ENCODE data around the gene MYO10.
"Not testable (repeated sequence)": the region's sequence is repeated elsewhere in the genome, so short reads cannot be mapped to it uniquely, and the experiment has no call there.

MYO10 gene

GRCh38 chr5:16656561-16657191 is 279.4 kb downstream of the MYO10 start:
- DNase-seq: no peak

- DNase-seq: no peak
Observed at GRCh38 chr5:16654647-16655334, 281.3 kb downstream of the MYO10 start.

- DNase-seq: not testable (repeated sequence)
Observed at GRCh38 chr5:16648739-16649138, 287.3 kb downstream of the MYO10 start.

DNA sequence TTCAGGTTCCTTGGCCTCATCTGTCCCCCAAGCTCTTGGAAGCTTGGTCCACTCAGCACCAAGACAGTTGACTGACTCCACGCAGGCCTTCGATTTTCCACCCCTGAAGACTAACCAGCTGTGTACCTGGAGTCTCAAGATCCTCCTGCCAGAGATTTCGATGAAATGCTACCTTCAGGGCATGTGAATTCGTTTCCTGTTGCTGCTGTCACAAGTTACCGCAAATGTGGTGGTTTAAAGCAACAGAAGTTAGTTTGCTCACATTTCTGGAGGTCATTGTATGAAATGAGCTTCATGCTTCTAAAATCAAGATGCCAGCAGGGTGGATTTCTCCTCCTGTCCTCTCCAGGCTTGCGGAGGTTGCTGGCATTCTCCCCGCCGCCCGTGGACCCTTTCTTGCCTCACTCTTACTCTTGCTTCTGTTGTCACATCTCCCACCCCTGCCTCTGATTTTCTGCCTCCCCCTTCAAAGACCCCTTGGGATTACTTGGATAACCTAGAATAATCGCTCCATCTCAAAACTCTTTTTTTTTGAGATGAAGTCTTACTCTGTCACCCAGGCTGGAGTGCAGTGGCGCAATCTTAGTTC is 291.7 kb downstream of the MYO10 start:
- DNase-seq: no peak

DNA sequence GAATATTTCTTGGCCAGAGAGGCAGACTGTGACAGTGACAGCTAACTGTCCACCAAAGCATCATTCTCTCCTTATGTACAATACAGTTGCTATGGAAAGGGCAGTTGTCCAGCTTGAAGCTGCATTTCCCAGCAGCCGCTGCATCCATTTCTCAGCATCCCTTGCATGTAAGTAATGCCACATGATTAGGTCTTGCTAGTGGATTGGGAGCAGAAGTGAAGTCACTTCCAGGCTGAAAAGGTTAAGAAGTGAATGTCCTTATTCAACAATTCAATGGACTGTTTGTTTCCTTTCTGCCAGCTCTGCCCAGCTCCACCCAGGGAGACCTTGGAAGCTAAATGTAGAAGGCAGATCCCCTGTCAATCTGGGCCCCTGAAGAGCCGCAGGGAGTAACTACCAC is 293.2 kb downstream of the MYO10 start:
- DNase-seq: no peak

- DNase-seq: no peak
Observed at GRCh38 chr5:16639206-16639605, 296.9 kb downstream of the MYO10 start.

DNA sequence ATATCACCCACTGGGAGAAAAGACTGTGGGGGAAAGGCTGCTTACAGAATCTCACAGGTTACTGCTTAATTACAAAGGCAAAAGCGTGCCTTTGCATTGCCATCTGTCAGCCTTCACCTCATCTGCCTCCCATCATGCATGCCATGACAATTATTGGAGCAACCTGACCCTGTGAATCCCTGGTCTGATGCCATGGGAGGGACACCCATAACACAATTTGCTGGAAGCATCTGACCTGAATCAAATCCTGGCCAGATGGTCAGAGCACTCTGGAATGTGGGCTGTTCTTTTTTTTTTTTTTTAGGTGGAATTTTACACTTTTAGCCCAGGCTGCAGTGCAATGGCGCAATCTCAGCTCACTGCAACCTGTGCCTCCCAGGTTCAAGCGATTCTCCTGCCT is 307.7 kb downstream of the MYO10 start:
- no peak for DNase-seq

GRCh38 chr5:16626696-16627264 is 309.3 kb downstream of the MYO10 start:
- DNase-seq: no peak

DNA sequence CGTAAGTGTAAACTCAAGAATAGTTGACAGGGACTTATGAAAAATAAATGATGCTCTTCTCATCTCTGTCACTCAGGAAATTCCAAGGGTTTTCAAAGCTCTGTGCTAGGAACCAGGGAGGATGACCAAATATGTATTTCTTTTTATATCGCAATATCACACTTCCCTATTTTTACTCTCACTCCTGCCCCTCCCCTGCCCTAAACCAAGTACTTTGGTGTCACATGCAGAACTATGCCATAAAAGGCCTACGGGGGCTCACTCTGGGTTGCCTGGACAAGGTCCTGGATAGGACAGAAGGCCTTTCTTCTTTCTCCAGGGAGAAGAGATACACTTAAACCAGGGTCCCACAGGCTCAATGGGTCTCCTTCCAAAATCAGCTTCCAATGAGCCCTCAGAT is 311.0 kb downstream of the MYO10 start:
- DNase-seq: no peak

DNA sequence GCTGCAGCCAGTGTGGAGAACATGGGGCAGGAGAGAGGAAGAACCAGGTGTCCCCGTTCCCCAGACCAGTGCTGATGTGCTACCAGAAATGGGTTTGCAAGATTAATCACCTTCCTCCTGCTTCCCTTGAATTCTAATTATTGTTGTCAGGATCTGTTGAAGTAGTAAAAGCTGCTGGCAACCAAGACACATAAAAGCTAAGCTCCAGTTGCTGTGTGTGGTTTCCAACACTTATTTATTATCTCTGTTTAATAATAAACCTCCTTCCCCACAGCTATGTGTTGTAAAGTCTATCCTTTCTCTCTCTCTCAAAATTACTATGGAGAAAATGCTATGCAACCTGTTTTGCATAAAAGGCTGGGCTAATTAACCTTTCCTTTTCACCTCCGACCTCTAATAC is 317.0 kb downstream of the MYO10 start:
- DNase-seq: no peak

DNA sequence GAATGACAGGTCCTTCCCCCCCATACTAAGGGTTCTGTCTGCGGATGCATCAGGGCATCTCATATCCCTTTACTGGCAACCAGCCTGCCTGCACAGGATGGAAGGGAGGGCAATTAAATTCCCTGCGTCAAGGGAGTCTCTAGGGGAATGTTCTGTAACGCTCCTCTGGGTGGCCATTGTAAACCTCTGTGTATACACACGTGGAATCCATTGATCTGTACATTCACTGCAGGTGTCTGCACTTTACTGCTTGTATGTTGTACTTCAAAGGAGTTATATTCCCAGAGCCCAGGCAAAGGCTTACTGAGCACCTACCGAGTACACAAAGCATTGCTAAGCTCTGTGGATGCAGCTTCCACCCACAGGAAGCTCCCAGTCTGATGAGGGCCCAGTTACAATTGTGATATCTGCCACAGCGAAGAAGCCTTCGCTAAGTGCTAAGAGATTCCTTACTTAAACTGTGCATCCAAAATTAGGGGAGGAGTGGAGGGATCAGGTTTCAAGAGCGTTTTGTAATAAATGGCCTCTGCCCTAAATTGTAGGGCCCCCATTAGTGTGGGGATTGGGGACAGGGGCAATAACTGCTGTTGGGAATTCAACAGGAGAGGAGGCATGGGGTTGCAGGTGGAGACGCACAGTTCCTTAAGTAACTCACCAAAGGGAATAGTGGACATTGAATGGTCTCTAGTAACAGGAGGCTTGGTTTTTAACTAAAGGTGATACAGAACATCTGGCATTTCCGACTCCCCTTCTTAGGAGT is 317.8 kb downstream of the MYO10 start:
- no peak for DNase-seq

GRCh38 chr5:16617274-16617968 is 318.7 kb downstream of the MYO10 start:
- peak; percentile 32 for DNase-seq

GRCh38 chr5:16616536-16617273 is 319.4 kb downstream of the MYO10 start, which contains the start of gene RETREG1:
TSS of gene RETREG1 (minus strand) at chr5:16616997. CDS start at chr5:16616971, 26 bp downstream.
- DNase-seq: peak; percentile 79

DNA sequence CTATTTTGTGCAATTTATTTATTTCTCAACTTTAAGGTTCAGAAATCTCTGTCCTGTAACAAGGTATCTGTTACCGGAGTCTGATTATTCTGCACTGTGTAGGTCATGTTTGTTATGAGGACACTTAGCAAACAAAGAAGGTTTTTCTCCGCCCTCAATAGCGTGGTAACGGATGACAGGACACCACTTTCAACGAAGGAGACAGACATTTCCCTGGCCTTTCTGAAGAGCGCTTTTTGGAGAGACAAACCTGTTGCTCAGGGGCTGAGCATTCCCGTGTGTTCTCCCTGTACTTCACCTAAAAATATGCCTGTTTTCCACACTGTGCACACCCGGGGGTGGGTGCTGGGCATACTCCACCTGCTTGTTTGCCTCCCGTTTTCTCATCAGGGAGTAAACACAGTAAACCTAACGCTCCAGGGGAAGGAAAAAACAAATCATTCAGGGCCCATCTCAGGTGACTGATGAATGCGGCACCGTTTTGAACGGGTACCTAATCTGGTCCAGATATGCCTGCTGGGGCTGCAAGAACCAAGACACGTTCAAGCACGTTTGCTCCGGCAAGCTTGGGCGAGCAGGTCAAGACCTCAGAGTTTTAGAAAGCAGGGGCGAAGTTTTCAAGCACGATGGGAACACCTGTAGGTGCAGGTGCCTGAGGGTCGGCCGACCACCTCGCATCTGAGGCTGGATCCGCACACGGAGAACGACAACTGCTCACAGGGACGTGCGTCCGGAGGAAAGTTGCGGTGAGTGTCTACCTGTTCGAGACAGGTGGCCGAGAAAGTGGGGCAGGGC is 320.1 kb downstream of the MYO10 start:
- DNase-seq: no peak

DNA sequence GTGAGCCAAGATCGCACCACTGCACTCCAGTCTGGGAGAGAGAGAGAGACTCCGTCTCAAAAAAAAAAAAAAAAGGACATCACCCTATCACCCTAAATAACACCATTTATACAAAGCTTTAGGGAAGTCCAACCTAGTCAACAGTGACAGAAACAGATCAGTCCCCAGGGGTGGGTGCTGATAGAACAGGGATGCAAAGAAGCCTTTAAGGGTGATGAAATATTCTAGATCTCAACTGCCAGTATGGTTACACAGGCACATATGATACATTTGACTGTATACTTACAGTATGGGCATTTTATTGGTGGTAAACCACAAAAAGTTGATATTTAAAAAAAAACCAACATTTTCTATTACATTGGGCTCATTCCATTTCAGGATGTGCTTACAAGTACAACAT is 324.1 kb downstream of the MYO10 start:
- DNase-seq: no peak
